HCT116 (cell line): ENCODE data around the gene ZNF692. TPM values are rescaled to one million over a fixed set of nuclear protein-coding genes. Genes with fewer than 3 reads are reported as not detected.

Experiments used
- ATAC-seq: fragments of 200-7000 bp; cut with Tn5 transposase; 2 replicates; pipeline ENCODE4 v1.9.1; 2020; ENCODE audit warnings: mild to moderate bottlenecking, moderate library complexity
- BruUV-seq: library from RNA; stranded (reverse); fragments of 400-500 nt; replicated peaks from 2 replicates; lab custom pipeline; 2021; lab: Mats Ljungman, UMichigan
- CTCF ChIA-PET: fragments of 300-600 bp; sonication (Branson Sonifier 250); formaldehyde crosslinking; loops from one replicate; lab custom pipeline; 2021; ENCODE audit warnings: antibody characterized with exemption; lab: Charles Lee
- POLR2A ChIA-PET: fragments of 300-600, 350-600 bp; sonication (Branson Sonifier 250); formaldehyde crosslinking; loops from one replicate; lab custom pipeline; 2021; ENCODE audit warnings: antibody characterized with exemption; lab: Charles Lee
- RAD21 ChIA-PET, 2 experiments: fragments of 300-600 bp; sonication (Branson Sonifier 250); formaldehyde crosslinking; loops; one replicate each; lab custom pipeline; 2023; ENCODE audit warnings: low total read pairs in 2 of 2; ENCODE audit not compliant: uncharacterized antibody in 2 of 2, unreplicated experiment in 2 of 2, low non-redundant PET in 1 of 2; lab: Charles Lee
- DNase-seq: peaks from one replicate; pipeline ENCODE4 v3.0.0-alpha.2; 2010; ENCODE audit warnings: low read depth, low spot score
- H2AFZ ChIP-seq: fragments of 200-600 bp; shearing (Covaris generic), sonication (generic); 2 replicates; pipeline ENCODE4 v1.6.1; 2017; ENCODE audit warnings: low read depth, mixed run types, mixed read lengths, antibody characterized with exemption, low read length; ENCODE audit not compliant: poor library complexity, severe bottlenecking
- H3K27ac ChIP-seq: 2 replicates; pipeline ENCODE4 v1.5.1; 2012; ENCODE audit warnings: low read depth, low read length
- H3K27me3 ChIP-seq: fragments of 200-600 bp; sonication (generic); 2 replicates; pipeline ENCODE4 v1.6.1; 2016; ENCODE audit warnings: mixed run types, low read length, mixed read lengths; ENCODE audit not compliant: insufficient read depth
- H3K36me3 ChIP-seq, 2 experiments: fragments of 200-500 bp in 1 of 2; fragments of 200-600 bp in 1 of 2; sonication (Bioruptor generic) in 1 of 2; sonication (generic) in 1 of 2; 2 replicates each; pipeline versions ENCODE4 v1.5.1 to v1.6.1; 2014 to 2016; ENCODE audit warnings: low read length in 2 of 2, inconsistent platforms in 1 of 2, mixed read lengths in 1 of 2, mixed run types in 1 of 2; ENCODE audit not compliant: insufficient read depth in 2 of 2, control insufficient read depth in 1 of 2
- H3K4me1 ChIP-seq, 2 experiments: fragments of 200-600 bp in 1 of 2; sonication (generic) in 1 of 2; 2 replicates each; pipeline versions ENCODE4 v1.5.1 to v1.6.1; 2012 to 2017; ENCODE audit warnings: low read length in 2 of 2, inconsistent platforms in 1 of 2, mild to moderate bottlenecking in 1 of 2, mixed read lengths in 1 of 2, mixed run types in 1 of 2, moderate library complexity in 1 of 2; ENCODE audit not compliant: insufficient read depth in 2 of 2, control insufficient read depth in 1 of 2
- H3K4me2 ChIP-seq: fragments of 200-600 bp; sonication (generic); 2 replicates; pipeline ENCODE4 v1.6.1; 2017; ENCODE audit warnings: mixed run types, low read length, mixed read lengths
- H3K4me3 ChIP-seq, 2 experiments: fragments of 200-600 bp in 1 of 2; sonication (generic) in 1 of 2; replicated peaks in 1 of 2; 2 replicates each; pipeline ENCODE4 v1.5.1; 2011 to 2016; ENCODE audit warnings: low read length in 2 of 2, control low read depth in 1 of 2, low read depth in 1 of 2, mild to moderate bottlenecking in 1 of 2, mixed read lengths in 1 of 2, mixed run types in 1 of 2
- H3K79me2 ChIP-seq: fragments of 200-600 bp; sonication (generic); 2 replicates; pipeline ENCODE4 v1.6.1; 2017; ENCODE audit warnings: mild to moderate bottlenecking, mixed run types, low read length, moderate library complexity, mixed read lengths; ENCODE audit not compliant: insufficient read depth
- H3K9ac ChIP-seq: fragments of 200-600 bp; sonication (generic); 2 replicates; pipeline ENCODE4 v1.6.1; 2016; ENCODE audit warnings: low read length, mixed read lengths
- H3K9me2 ChIP-seq: fragments of 200-600 bp; sonication (generic), shearing (Covaris generic); 2 replicates; pipeline ENCODE4 v1.6.1; 2017; ENCODE audit warnings: mixed run types, mild to moderate bottlenecking, moderate library complexity; ENCODE audit not compliant: insufficient read depth
- H3K9me3 ChIP-seq, 2 experiments: fragments of 200-500 bp in 1 of 2; fragments of 200-600 bp in 1 of 2; sonication (Bioruptor generic) in 1 of 2; sonication (generic) in 1 of 2; 2 replicates each; pipeline ENCODE4 v1.6.1; 2014 to 2017; ENCODE audit warnings: low read length in 2 of 2, mixed read lengths in 2 of 2, inconsistent platforms in 1 of 2, low read depth in 1 of 2, mild to moderate bottlenecking in 1 of 2, mixed run types in 1 of 2, moderate library complexity in 1 of 2; ENCODE audit not compliant: control insufficient read depth in 1 of 2, insufficient read depth in 1 of 2
- H4K20me1 ChIP-seq: fragments of 200-600 bp; sonication (generic), shearing (Covaris generic); 2 replicates; pipeline ENCODE4 v1.6.1; 2017; ENCODE audit warnings: mixed run types, mild to moderate bottlenecking, moderate library complexity; ENCODE audit not compliant: insufficient read depth
- CBX3 ChIP-seq: IDR thresholded peaks from 2 replicates; pipeline ENCODE4 v1.6.1; 2012; ENCODE audit warnings: low read depth
- CEBPB ChIP-seq: IDR thresholded peaks from 2 replicates; pipeline ENCODE4 v1.6.1; 2012; ENCODE audit warnings: low read depth
- EGR1 ChIP-seq: IDR thresholded peaks from 2 replicates; pipeline ENCODE4 v1.6.1; 2012; ENCODE audit warnings: low read depth
- ELF1 ChIP-seq: IDR thresholded peaks from 2 replicates; pipeline ENCODE4 v1.6.1; 2012; ENCODE audit warnings: low read depth, borderline replicate concordance
- EZH2 ChIP-seq: fragments of 200-600 bp; sonication (generic); IDR thresholded peaks from 2 replicates; pipeline ENCODE4 v1.6.1; 2017; ENCODE audit warnings: antibody characterized with exemption, mixed run types
- EZH2phosphoT487 ChIP-seq: fragments of 200-600 bp; IDR thresholded peaks from 2 replicates; pipeline ENCODE4 v1.6.1; 2018; ENCODE audit warnings: antibody characterized with exemption, borderline replicate concordance
- FOSL1 ChIP-seq: IDR thresholded peaks from 2 replicates; pipeline ENCODE4 v1.6.1; 2012; ENCODE audit warnings: low read depth
- JUND ChIP-seq: IDR thresholded peaks from 2 replicates; pipeline ENCODE4 v1.6.1; 2012
- MAX ChIP-seq: IDR thresholded peaks from 2 replicates; pipeline ENCODE4 v1.6.1; 2012
- POLR2A ChIP-seq: IDR thresholded peaks from 2 replicates; pipeline ENCODE4 v1.7.0; 2011; ENCODE audit warnings: borderline replicate concordance; ENCODE audit not compliant: insufficient read depth, insufficient read length; ENCODE audit errors: extremely low read depth
- RAD21 ChIP-seq: IDR thresholded peaks from 2 replicates; pipeline ENCODE4 v1.6.1; 2012; ENCODE audit warnings: low read depth, mild to moderate bottlenecking
- SIN3A ChIP-seq: IDR thresholded peaks from 2 replicates; pipeline ENCODE4 v1.6.1; 2012; ENCODE audit warnings: low read depth
- SRF ChIP-seq: IDR thresholded peaks from 2 replicates; pipeline ENCODE4 v1.6.1; 2012; ENCODE audit warnings: low read depth
- TCF7L2 ChIP-seq: IDR thresholded peaks from 2 replicates; pipeline ENCODE4 v1.7.0; 2011; ENCODE audit warnings: borderline replicate concordance, inconsistent platforms; ENCODE audit not compliant: insufficient read depth, insufficient read length; ENCODE audit errors: extremely low read depth
- YY1 ChIP-seq: IDR thresholded peaks from 2 replicates; pipeline ENCODE4 v1.6.1; 2011; ENCODE audit warnings: low read length, low read depth, moderate library complexity, mild to moderate bottlenecking; ENCODE audit not compliant: insufficient replicate concordance; ENCODE audit errors: extremely low read depth
- ZFX ChIP-seq: fragments of 450-650 bp; IDR thresholded peaks from 2 replicates; pipeline ENCODE4 v1.6.1; 2017
- ZNF274 ChIP-seq: fragments of 200-500 bp; sonication (Bioruptor generic); IDR thresholded peaks from 2 replicates; pipeline ENCODE4 v1.6.1; 2014; ENCODE audit warnings: mild to moderate bottlenecking, low read depth, low read length, inconsistent platforms
- intact Hi-C: fragments of 100-400 bp; cut with micrococcal nuclease; formaldehyde crosslinking; loops from 2 replicates; pipeline ENCODE4 v1.10.0; 2022
- total RNA-seq: library from RNA; stranded (reverse); gene quantifications from one replicate; pipeline ENCODE4 v1.2.1, GENCODE V29; 2021; ENCODE audit not compliant: unreplicated experiment
- TF ChIP-seq, protein P1 (sequence below): IDR thresholded peaks from 2 replicates; pipeline ENCODE4 v1.6.1; 2012; ENCODE audit warnings: low read depth
- TF ChIP-seq, protein P2 (sequence below): IDR thresholded peaks from 2 replicates; pipeline ENCODE4 v1.6.1; 2012
- TF ChIP-seq, protein P3 (sequence below): IDR thresholded peaks from 2 replicates; pipeline ENCODE4 v1.6.1; 2011; ENCODE audit warnings: mild to moderate bottlenecking, low read length, moderate library complexity; ENCODE audit not compliant: insufficient replicate concordance; ENCODE audit errors: extremely low read depth

ZNF692 gene
- total RNA-seq, 1 experiment from 2014 or later, result 76.2 TPM

GRCh38 chr1:248885646-248886045 is 26.8 kb upstream of the ZNF692 start:
- Histone ChIP-seq H3K27me3 (no peaks in the 10 kb centered on the region), H3K36me3 (no peaks in the 10 kb centered on the region), H3K9me3 (no peaks in the 10 kb centered on the region), H2AFZ (no peak overlapping the region), H3K9me2 (no peaks in the 10 kb centered on the region), H4K20me1 (no peaks in the 10 kb centered on the region), H3K79me2 (no peaks in the 10 kb centered on the region), H3K4me1 (no peaks in the 10 kb centered on the region), H3K4me2 (no peak overlapping the region), H3K4me3 (no peak overlapping the region), H3K9ac (no peak overlapping the region), H3K27ac (no peak overlapping the region)
- TF ChIP-seq SRF (no peak), CBX3 (no peak), ZFX (no peak), FOSL1 (no peak), EZH2phosphoT487 (no peak), JUND (no peak), POLR2A (no peak), MAX (no peak), EZH2 (no peak), RAD21 (no peak), TCF7L2 (no peak), YY1 (no peak), CEBPB (no peak), ELF1 (no peak), SIN3A (no peak), EGR1 (no peak), ZNF274 (no peak)
- TF ChIP-seq, protein P1, sequence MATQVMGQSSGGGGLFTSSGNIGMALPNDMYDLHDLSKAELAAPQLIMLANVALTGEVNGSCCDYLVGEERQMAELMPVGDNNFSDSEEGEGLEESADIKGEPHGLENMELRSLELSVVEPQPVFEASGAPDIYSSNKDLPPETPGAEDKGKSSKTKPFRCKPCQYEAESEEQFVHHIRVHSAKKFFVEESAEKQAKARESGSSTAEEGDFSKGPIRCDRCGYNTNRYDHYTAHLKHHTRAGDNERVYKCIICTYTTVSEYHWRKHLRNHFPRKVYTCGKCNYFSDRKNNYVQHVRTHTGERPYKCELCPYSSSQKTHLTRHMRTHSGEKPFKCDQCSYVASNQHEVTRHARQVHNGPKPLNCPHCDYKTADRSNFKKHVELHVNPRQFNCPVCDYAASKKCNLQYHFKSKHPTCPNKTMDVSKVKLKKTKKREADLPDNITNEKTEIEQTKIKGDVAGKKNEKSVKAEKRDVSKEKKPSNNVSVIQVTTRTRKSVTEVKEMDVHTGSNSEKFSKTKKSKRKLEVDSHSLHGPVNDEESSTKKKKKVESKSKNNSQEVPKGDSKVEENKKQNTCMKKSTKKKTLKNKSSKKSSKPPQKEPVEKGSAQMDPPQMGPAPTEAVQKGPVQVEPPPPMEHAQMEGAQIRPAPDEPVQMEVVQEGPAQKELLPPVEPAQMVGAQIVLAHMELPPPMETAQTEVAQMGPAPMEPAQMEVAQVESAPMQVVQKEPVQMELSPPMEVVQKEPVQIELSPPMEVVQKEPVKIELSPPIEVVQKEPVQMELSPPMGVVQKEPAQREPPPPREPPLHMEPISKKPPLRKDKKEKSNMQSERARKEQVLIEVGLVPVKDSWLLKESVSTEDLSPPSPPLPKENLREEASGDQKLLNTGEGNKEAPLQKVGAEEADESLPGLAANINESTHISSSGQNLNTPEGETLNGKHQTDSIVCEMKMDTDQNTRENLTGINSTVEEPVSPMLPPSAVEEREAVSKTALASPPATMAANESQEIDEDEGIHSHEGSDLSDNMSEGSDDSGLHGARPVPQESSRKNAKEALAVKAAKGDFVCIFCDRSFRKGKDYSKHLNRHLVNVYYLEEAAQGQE, result no peak
- TF ChIP-seq, protein P2, sequence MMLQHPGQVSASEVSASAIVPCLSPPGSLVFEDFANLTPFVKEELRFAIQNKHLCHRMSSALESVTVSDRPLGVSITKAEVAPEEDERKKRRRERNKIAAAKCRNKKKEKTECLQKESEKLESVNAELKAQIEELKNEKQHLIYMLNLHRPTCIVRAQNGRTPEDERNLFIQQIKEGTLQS, result no peak
- TF ChIP-seq, protein P3, sequence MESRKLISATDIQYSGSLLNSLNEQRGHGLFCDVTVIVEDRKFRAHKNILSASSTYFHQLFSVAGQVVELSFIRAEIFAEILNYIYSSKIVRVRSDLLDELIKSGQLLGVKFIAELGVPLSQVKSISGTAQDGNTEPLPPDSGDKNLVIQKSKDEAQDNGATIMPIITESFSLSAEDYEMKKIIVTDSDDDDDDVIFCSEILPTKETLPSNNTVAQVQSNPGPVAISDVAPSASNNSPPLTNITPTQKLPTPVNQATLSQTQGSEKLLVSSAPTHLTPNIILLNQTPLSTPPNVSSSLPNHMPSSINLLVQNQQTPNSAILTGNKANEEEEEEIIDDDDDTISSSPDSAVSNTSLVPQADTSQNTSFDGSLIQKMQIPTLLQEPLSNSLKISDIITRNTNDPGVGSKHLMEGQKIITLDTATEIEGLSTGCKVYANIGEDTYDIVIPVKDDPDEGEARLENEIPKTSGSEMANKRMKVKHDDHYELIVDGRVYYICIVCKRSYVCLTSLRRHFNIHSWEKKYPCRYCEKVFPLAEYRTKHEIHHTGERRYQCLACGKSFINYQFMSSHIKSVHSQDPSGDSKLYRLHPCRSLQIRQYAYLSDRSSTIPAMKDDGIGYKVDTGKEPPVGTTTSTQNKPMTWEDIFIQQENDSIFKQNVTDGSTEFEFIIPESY, result no peak
- no peak for ATAC-seq
- BruUV-seq, result no TSS peak
- ChIA-PET POLR2A (no interaction called here), RAD21 (no interaction called here), CTCF (no interaction called here)
- intact Hi-C loops, result no loop called here
- no peak for DNase-seq
